ENCODE results near the gene KCNQ1.
A peak's percentile ranks its signal among the peaks of the same experiment; 100 is the strongest.

Gene KCNQ1

DNA sequence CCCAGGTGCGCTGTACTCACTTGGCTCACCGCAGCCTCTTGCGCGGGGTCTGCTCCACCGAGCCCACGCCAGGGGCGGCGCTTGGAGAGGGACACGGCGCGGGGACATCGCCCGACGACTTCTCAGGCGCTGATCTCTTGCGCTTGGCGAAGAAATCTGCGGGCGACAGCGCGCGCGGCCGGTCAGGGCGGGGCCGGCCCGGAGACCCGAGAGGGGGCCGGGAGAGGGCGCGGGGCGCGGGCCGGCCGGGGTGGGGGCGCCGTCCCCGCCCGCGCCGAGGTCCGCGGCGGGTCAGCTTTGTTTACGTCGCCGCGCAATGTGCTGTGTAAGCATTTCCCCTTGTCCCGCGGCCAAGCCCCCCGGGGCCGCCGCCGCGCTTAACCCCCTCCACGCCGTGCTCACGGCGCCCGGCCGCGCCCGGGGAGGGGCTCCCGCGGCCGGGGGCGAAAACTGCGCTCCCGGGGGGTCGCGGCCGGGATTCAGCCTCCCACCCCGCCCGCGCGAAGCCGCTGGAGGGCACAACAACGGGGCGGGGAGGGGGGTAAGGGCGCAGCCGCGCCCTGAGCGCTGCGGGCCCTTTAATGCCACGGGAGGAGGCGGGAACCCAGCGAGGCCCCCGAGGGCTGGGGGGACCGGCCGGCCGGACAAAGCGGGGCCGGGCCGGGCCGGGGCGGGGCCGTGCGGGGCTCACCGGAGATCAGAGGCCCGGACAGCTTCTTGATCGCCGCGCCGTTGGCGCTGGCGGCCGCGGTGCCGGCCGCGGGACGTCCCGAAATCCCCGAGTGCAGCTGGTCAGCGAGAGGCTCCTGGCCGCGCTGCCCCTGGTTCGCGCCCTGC, 439.4 kb downstream of the KCNQ1 start:
- no peaks in the 10 kb centered on the region for H3K9me3 ChIP-seq (ENCODE audit: control insufficient read depth in 2 of 2, low read length in 2 of 2)
- H3K9ac ChIP-seq (ENCODE audit: low read depth in 1 of 2, low read length in 2 of 2): peak overlapping the region in 1 of 2 donors; percentile 45

DNA sequence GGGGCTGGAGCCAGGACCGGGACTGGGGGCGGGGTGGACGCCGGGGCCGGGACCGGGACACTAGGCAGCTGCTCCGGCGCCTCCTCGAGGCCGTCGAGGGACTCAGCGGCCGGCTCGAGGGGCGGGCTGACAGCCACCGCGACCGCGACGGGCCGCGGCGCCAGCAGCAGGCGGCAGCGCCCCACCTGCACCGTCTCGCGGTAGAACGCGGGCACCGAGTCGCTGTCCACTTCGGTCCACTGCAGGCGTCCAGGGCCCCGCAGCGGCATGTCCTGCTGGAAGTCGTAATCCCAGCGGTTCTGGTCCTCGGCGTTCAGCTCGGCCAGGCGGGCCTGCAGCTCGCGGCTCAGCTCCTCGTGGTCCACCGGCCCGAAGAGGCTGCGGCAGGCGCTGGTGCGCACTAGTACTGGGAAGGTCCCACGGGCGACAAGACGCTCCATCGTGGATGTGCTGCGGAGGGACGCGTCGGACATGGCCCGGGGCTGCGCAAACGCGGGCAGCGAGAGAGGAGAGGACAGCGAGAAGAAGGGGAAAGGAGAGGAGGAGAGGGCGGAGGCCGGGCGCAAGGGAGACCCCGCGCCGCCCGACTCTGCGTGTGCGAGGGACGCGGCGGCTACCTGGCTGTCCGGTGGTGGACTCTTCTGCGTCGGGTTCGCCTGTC, 440.3 kb downstream of the KCNQ1 start:
- H3K4me1 ChIP-seq (ENCODE audit: control insufficient read depth in 2 of 2, insufficient read depth in 2 of 2, low read length in 2 of 2): peaks cover 12 to 13% of the 10 kb centered on the region in 2 donors

More for the DNA sequence above, 439.4 kb downstream of the KCNQ1 start:
- Histone ChIP-seq H3K27me3 (ENCODE audit: control insufficient read depth in 2 of 2, insufficient read depth in 2 of 2, low read length in 2 of 2) (peaks cover 3 to 8% of the 10 kb centered on the region in 2 donors), H3K36me3 (ENCODE audit: control insufficient read depth in 2 of 2, insufficient read depth in 2 of 2, low read length in 2 of 2) (no peaks in the 10 kb centered on the region), H3K27ac (ENCODE audit: low read depth in 2 of 2, low read length in 2 of 2) (peak overlapping the region; percentile 20 to 23), H3K4me1 (ENCODE audit: control insufficient read depth in 2 of 2, insufficient read depth in 2 of 2, low read length in 2 of 2) (peaks cover 12 to 13% of the 10 kb centered on the region in 2 donors), H3K4me3 (ENCODE audit: low read length in 2 of 2) (peak overlapping the region; percentile 47 to 54)

DNA sequence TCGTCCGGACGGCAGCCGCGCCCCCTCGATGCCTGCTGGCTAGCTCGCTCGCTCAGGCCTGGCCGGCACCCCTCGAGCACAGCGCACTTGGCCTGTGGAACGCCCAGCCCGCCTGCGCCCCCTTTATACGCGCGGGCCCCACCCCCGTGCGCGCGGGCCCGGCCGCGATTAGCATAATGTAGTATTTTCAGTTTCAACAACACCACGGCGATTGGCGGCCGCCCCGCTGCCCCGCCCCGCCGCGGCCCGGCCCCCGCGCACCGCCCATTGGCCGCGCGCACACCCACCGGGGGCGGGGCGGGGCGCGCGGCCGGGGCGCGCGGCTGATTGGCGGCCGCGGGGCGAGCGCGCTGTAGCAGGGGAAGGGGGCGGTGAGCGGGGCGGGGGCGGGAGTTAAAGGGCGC, 440.9 kb downstream of the KCNQ1 start, which contains the start of gene CDKN1C:
Gene CDKN1C, minus strand, starts transcription at position 98 of the 404 bp plus-strand sequence. CDS start 319 bp downstream, outside the sequence.
- Histone ChIP-seq H3K4me1 (ENCODE audit: control insufficient read depth in 2 of 2, insufficient read depth in 2 of 2, low read length in 2 of 2) (peaks cover 12 to 16% of the 10 kb centered on the region in 2 donors), H3K27me3 (ENCODE audit: control insufficient read depth in 2 of 2, insufficient read depth in 2 of 2, low read length in 2 of 2) (peaks cover 3 to 8% of the 10 kb centered on the region in 2 donors), H3K4me3 (ENCODE audit: low read length in 2 of 2) (peak within 1 kb of the TSS; percentile 73 to 83), H3K36me3 (ENCODE audit: control insufficient read depth in 2 of 2, insufficient read depth in 2 of 2, low read length in 2 of 2) (no peaks in the 10 kb centered on the region), H3K27ac (ENCODE audit: low read depth in 2 of 2, low read length in 2 of 2) (peak within 1 kb of the TSS; percentile 70), H3K9me3 (ENCODE audit: control insufficient read depth in 2 of 2, low read length in 2 of 2) (no peaks in the 10 kb centered on the region), H3K9ac (ENCODE audit: low read depth in 1 of 2, low read length in 2 of 2) (peak within 1 kb of the TSS; percentile 60 to 81)

More for the DNA sequence above, 440.3 kb downstream of the KCNQ1 start:
- Histone ChIP-seq H3K9me3 (ENCODE audit: control insufficient read depth in 2 of 2, low read length in 2 of 2) (no peaks in the 10 kb centered on the region), H3K27ac (ENCODE audit: low read depth in 2 of 2, low read length in 2 of 2) (peak overlapping the region; percentile 70), H3K9ac (ENCODE audit: low read depth in 1 of 2, low read length in 2 of 2) (peak overlapping the region; percentile 60 to 81), H3K27me3 (ENCODE audit: control insufficient read depth in 2 of 2, insufficient read depth in 2 of 2, low read length in 2 of 2) (peaks cover 3 to 8% of the 10 kb centered on the region in 2 donors), H3K36me3 (ENCODE audit: control insufficient read depth in 2 of 2, insufficient read depth in 2 of 2, low read length in 2 of 2) (no peaks in the 10 kb centered on the region), H3K4me3 (ENCODE audit: low read length in 2 of 2) (peak overlapping the region; percentile 73 to 83)

DNA sequence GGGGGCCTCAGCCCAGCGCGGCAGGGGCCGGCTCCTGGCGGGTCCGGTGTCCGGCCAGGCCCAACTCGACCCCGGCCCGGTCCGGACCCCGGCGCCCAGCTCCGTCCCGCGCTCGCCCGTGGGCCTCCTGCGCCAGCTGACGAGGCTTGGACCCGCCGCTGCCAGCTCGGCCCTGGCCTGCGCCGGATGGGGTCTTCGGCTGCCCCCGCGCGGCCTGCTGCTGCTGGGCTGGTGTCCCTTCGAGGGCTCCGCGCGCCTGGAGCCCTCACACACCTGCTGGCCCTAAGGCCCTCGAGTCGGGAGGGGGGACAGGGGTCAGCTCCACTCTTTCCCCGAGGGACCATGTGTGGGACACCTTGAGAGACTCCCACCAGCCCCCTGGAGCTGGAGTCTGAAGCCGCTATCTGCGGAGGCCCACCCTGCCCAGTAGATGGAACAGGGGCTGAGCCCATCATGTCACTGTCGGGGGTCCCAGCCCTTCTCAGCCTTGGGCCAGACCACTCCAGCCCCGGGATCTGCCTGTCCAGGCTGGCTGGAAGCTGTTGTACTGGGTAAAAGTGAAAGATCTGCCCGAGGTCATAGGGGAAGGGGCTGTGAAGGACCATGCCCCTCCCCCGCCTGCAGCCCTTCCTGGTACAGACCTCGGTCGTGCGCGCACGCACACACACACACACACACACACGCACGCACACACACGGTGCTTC, 441.5 kb downstream of the KCNQ1 start:
- Histone ChIP-seq H3K4me1 (ENCODE audit: control insufficient read depth in 2 of 2, insufficient read depth in 2 of 2, low read length in 2 of 2) (peaks cover 16 to 18% of the 10 kb centered on the region in 2 donors), H3K27ac (ENCODE audit: low read depth in 2 of 2, low read length in 2 of 2) (peak overlapping the region; percentile 15 to 38), H3K27me3 (ENCODE audit: control insufficient read depth in 2 of 2, insufficient read depth in 2 of 2, low read length in 2 of 2) (peaks cover 3 to 8% of the 10 kb centered on the region in 2 donors), H3K9ac (ENCODE audit: low read depth in 1 of 2, low read length in 2 of 2) (peak overlapping the region in 1 of 2 donors; percentile 56), H3K9me3 (ENCODE audit: control insufficient read depth in 2 of 2, low read length in 2 of 2) (no peaks in the 10 kb centered on the region), H3K4me3 (ENCODE audit: low read length in 2 of 2) (peak overlapping the region in 1 of 2 donors; percentile 48), H3K36me3 (ENCODE audit: control insufficient read depth in 2 of 2, insufficient read depth in 2 of 2, low read length in 2 of 2) (no peaks in the 10 kb centered on the region)

DNA sequence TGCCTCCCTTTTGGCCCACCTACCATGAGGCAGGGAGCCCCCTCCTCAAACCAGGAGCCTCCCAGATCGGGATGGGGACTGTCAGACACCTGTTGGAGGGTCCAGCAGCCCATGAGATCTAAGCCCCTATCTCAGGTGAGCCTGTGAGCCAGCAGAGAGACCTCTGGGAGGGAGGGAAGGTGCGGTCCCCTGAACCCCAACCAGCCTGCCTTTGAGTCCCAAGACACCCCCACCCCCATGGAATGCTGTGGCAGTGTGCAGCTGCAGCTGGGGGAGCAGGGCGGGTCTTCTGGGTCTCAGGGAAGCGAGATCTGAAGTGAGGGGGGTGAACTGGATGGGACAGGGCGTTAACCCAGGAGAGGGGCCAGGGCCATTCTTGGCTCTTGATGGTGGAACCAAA, 442.1 kb downstream of the KCNQ1 start:
- no peak overlapping the region for H3K9ac ChIP-seq (ENCODE audit: low read depth in 1 of 2, low read length in 2 of 2)
- no peak overlapping the region for H3K4me3 ChIP-seq (ENCODE audit: low read length in 2 of 2)
- H3K36me3 ChIP-seq (ENCODE audit: control insufficient read depth in 2 of 2, insufficient read depth in 2 of 2, low read length in 2 of 2): no peaks in the 10 kb centered on the region
- H3K4me1 ChIP-seq (ENCODE audit: control insufficient read depth in 2 of 2, insufficient read depth in 2 of 2, low read length in 2 of 2): peaks cover 22 to 24% of the 10 kb centered on the region in 2 donors
- H3K27ac ChIP-seq (ENCODE audit: low read depth in 2 of 2, low read length in 2 of 2): peak overlapping the region in 1 of 2 donors; percentile 38
- H3K9me3 ChIP-seq (ENCODE audit: control insufficient read depth in 2 of 2, low read length in 2 of 2): no peaks in the 10 kb centered on the region
- H3K27me3 ChIP-seq (ENCODE audit: control insufficient read depth in 2 of 2, insufficient read depth in 2 of 2, low read length in 2 of 2): peaks cover 3 to 8% of the 10 kb centered on the region in 2 donors

DNA sequence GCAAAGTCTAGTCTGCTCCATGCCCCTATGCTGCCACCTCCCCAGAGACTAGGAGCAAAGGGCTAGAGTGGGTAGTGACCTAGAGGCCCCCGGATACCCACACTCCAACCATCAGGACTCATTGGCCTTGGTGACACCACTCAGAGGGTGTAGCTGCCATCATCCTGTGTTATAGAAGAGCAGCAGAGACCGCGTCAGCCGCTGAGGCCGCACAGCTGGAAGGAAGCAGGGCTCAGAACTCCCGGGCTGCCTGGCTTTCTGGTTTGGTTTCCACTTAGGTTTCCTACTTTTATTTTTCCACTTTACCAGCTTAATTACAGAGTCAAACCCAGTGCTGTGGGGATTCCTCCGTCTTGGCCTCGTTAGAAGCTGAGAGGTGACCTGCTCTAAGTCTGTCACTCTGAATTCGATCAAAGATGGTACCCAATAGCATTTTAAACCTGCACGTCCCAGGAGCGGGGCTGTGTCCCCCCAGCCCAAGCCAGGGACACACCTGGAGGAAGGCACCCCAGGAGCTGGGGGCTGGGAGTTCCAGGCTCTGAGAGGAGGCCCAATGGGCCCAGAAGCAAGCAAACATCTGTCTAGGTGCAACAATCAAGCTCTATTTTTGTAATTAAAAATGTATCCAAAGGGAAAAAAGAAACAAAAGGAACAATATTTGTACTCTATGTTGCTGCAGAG, 442.8 kb downstream of the KCNQ1 start:
- Histone ChIP-seq H3K9me3 (ENCODE audit: control insufficient read depth in 2 of 2, low read length in 2 of 2) (no peaks in the 10 kb centered on the region), H3K27me3 (ENCODE audit: control insufficient read depth in 2 of 2, insufficient read depth in 2 of 2, low read length in 2 of 2) (peaks cover 3 to 5% of the 10 kb centered on the region in 2 donors), H3K4me3 (ENCODE audit: low read length in 2 of 2) (no peak overlapping the region), H3K9ac (ENCODE audit: low read depth in 1 of 2, low read length in 2 of 2) (no peak overlapping the region), H3K36me3 (ENCODE audit: control insufficient read depth in 2 of 2, insufficient read depth in 2 of 2, low read length in 2 of 2) (no peaks in the 10 kb centered on the region), H3K4me1 (ENCODE audit: control insufficient read depth in 2 of 2, insufficient read depth in 2 of 2, low read length in 2 of 2) (peaks cover 28 to 29% of the 10 kb centered on the region in 2 donors), H3K27ac (ENCODE audit: low read depth in 2 of 2, low read length in 2 of 2) (no peak overlapping the region)

DNA sequence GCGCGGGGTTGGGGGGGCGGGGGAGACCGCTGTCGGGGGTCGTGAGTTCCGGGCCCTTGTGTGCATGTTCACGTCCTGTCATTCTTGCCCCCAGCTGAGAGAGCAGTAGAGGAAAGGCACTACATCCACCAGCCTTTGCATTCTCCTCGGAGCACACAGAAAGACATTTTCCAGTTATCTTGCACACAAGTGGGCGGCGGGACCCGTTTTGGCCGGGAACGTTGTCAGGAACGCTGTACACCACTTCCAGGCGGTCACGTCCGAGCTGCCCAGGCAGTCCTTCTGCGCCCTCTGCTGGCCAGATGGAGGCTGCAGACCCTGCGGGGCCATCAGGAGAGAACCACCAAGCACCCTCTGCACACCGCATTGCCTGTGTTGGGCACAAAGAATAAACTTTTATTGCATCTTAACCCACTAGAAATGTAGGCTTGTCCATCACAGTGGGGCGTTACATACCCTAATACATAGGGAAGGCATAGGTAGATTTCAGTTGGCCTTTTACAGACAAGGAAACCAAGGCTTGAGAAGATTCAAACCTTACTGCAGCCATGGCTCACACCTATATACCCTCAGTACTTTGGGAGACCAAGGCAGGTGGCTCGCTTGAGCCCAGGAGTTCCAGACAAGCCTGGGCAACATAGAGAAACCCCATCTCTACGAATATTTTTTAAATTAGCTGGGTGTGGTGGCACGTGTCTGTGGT, 443.6 kb downstream of the KCNQ1 start:
- no peak overlapping the region for H3K9ac ChIP-seq (ENCODE audit: low read depth in 1 of 2, low read length in 2 of 2)
- H3K27ac ChIP-seq (ENCODE audit: low read depth in 2 of 2, low read length in 2 of 2): no peak overlapping the region
- H3K4me3 ChIP-seq (ENCODE audit: low read length in 2 of 2): no peak overlapping the region
- H3K9me3 ChIP-seq (ENCODE audit: control insufficient read depth in 2 of 2, low read length in 2 of 2): no peaks in the 10 kb centered on the region
- H3K27me3 ChIP-seq (ENCODE audit: control insufficient read depth in 2 of 2, insufficient read depth in 2 of 2, low read length in 2 of 2): no peaks in the 10 kb centered on the region
- no peaks in the 10 kb centered on the region for H3K36me3 ChIP-seq (ENCODE audit: control insufficient read depth in 2 of 2, insufficient read depth in 2 of 2, low read length in 2 of 2)
- H3K4me1 ChIP-seq (ENCODE audit: control insufficient read depth in 2 of 2, insufficient read depth in 2 of 2, low read length in 2 of 2): peaks cover 26 to 31% of the 10 kb centered on the region in 2 donors

DNA sequence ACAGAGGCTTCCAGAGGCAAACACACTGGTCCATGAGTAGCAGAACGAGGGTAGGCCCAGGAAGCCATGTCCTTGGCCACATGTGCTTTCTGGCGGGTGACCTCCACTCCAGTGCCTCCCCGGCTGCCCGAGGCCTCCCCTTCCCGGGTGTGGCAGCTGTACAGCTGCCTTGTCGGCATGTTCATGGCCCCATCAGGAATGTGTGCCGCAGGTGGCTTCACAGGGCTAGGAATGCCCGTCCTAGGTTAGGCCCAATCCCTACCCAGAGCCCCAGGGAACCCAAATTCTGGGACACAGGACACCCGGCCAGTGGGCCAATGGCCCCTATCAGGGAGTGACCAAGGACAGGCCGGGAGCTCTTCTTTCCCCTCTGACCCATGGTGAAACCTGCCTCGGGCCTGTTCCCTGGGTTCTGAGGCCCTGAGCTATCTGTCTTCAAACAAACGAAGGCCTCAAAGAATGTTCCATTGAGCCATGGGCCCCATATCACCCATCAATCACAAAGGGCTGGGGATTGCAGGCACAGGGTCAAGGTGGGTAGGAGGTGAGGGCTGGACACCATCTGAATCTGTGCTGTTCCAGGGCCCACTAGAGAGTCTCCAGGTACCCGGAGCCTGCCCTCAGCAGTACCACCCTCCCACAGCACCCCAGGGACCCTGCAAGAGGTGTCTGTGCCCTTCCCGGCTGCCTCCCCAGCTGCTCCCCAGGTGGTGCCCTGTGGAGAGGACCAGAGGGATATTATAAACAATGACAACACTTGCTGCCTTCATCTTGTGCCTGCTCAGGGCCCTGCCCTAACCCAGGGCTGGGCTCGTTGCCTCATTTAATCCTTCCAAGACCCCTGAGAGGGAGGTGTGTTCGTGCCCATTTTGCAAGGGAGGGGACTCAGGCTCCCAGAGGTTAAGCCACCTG, 444.8 kb downstream of the KCNQ1 start:
- H3K4me1 ChIP-seq (ENCODE audit: control insufficient read depth in 2 of 2, insufficient read depth in 2 of 2, low read length in 2 of 2): peaks cover 26 to 28% of the 10 kb centered on the region in 2 donors
- no peak overlapping the region for H3K4me3 ChIP-seq (ENCODE audit: low read length in 2 of 2)
- H3K27me3 ChIP-seq (ENCODE audit: control insufficient read depth in 2 of 2, insufficient read depth in 2 of 2, low read length in 2 of 2): no peaks in the 10 kb centered on the region
- no peak overlapping the region for H3K9ac ChIP-seq (ENCODE audit: low read depth in 1 of 2, low read length in 2 of 2)
- H3K36me3 ChIP-seq (ENCODE audit: control insufficient read depth in 2 of 2, insufficient read depth in 2 of 2, low read length in 2 of 2): no peaks in the 10 kb centered on the region
- no peaks in the 10 kb centered on the region for H3K9me3 ChIP-seq (ENCODE audit: control insufficient read depth in 2 of 2, low read length in 2 of 2)
- no peak overlapping the region for H3K27ac ChIP-seq (ENCODE audit: low read depth in 2 of 2, low read length in 2 of 2)

Data from mucosa of rectum (tissue), 2 donors.